NCI-H82 treated with DMSO at 0.1 percent for 48 hours (cell line): Measurements from ENCODE around the gene CNKSR2.
"Not testable (repeated sequence)": the region's sequence is repeated elsewhere in the genome, so short reads cannot be mapped to it uniquely, and the experiment has no call there.

ENCODE experiments used
- DNase-seq: peaks from one replicate; lab custom pipeline; 2025; ENCODE audit not compliant: unreplicated experiment; lab: John Stamatoyannopoulos, UW

CNKSR2 gene

DNA sequence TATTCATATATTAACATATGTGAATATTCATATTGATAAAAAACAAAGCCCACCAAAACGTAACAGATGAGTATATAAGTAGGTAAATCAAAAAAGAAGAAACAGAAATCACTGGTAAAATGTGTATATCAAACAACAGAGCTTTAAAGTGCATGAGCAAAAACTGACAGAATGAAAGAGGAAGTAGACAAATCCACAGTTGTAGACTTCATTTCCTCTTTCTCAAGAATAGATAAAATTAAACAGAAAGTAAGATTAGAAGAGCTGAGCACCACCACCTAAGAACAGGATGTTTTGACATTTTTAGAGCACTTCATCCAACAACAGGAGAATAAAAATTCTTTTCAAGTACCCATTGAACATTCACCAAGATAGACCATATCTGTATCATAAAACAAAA lies 64.6 kb downstream of the CNKSR2 start:
- no peak for DNase-seq

DNA sequence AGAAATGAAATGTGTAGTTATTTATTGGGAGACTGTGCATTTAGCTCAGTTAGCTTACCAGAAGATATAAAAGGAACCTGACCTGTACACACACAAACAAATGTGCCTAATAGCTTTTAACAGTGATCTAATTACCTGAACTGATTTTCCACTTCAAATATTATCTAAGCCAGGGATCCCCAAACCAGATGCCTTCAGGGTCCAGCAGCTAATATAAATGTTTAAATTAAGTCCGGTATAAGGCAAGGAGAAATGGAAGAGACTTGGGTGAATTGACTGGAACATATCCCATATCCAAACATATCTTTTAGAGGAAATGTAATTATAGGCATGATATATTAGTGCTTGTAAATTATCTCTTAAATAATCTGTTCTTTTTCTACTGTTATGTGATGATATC lies 66.7 kb downstream of the CNKSR2 start:
- no peak for DNase-seq

DNA sequence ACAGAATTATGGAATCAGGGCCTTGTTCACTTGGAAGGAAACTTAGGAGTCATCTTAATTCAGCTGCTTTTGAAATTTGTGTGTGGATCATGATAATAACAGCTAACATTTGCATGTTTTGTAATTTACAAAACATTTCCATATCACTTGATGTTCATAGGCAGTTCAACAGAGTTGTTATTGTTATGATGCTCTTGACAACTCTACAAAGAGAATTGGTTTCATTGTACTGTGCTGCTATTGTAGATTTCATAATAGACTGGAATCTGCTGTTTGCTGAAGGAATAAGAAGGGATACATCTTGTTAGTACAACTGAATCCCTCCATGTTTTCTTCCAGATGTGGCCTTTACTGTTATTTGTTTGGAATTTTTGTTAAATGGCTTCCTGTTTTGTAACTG lies 83.5 kb downstream of the CNKSR2 start:
- no peak for DNase-seq

- DNase-seq: no peak
Observed at GRCh38 chrX:21469071-21469470, 94.9 kb downstream of the CNKSR2 start.

DNA sequence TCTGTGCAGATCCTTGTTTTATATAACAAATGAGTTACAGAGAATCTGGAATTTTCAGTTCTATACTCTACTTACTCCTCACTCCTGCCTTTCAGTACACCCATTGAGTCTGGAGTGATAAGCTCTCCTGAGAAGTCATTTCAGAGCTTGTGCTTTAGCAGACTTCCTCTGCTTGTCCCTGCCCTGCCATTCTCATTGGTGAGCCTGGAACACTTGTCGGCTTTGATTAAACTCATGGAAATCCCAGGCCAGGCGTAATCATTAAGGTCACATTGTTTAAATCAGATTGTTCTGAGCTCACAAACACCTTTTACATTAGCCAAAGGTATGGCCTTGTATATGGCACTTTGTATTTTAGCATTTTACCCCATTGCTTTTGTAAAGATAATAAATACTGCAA lies 102.7 kb downstream of the CNKSR2 start:
- no peak for DNase-seq

GRCh38 chrX:21479695-21480270 lies 105.6 kb downstream of the CNKSR2 start:
- peak; percentile 3 for DNase-seq

GRCh38 chrX:21481761-21482160 lies 107.5 kb downstream of the CNKSR2 start:
- no peak for DNase-seq

DNA sequence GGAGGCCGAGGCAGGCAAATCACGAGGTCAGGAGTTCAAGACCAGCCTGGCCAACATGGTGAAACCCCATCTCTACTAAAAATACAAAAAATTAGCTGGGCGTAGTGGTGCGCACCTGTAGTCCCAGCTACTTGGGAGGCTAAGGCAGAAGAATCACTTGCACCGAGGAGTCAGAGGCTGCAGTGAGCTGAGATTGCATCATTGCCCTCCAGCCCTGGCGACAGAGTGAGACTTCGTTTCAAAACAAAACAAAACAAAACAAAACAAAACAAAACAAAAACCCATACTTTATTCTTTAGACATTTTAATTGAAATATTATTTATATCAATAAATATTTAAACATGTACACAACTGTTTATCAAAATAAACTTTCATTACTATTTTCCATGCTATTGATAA lies 109.8 kb downstream of the CNKSR2 start:
- not testable (repeated sequence) for DNase-seq

DNA sequence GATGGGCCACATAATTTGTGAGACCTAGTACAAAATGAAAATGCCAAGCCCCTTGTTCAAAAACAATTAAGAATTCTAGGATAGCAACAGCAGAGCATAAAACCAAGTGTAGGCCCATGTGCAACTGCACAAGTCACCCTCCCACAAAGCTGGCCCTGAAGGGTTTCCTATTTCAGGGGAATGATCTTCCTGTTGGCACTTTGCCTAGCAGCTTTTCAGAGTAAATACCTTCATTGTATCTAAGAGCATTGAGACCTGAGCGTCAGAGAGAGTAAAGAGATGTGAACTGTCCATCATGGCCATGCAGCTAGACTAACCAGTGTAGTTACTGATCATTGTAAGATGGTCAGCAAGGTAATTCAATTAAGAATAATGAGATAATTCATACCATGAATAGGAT lies 113.6 kb downstream of the CNKSR2 start:
- peak; percentile 58 for DNase-seq

DNA sequence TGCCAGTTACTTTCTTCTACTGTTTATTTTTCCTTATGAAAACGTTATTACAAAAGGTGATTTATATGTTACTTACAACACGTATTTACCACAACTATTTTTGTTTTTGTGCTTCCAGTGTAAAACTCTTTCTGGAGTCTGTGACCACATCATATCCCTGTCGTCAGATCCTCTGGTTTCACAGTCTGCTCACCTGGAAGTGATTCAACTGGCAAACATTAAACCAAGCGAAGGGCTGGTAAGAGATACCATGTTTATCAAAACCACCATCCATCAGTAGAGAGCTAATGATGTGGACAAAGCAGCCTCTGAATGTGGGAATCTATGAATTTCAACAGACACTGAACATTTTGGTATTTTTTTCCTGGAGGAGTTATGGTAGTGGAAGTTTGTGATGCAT lies 116.1 kb downstream of the CNKSR2 start:
- DNase-seq: no peak

- no peak for DNase-seq
Observed at GRCh38 chrX:21493226-21493830, 119.1 kb downstream of the CNKSR2 start.

DNA sequence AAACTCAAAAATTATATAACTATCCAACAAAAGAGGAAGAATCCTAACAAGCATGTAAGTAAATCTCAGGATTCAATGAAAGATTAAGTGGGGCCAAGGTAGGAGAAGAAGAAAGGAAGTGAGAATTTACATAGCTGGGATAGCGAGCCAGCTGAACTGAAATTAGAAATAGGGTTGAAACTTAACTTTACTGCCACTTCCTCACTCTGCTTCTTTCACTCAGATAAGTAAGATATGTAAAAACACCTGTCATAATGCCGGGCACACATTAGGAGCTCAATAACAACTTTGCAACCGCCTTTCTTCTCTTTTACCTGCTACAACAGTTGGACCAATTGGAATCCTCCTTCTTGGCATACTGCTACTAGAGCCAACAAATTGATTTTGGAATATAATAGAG lies 129.4 kb downstream of the CNKSR2 start:
- DNase-seq: no peak

GRCh38 chrX:21509912-21510311 lies 135.7 kb downstream of the CNKSR2 start:
- no peak for DNase-seq

DNA sequence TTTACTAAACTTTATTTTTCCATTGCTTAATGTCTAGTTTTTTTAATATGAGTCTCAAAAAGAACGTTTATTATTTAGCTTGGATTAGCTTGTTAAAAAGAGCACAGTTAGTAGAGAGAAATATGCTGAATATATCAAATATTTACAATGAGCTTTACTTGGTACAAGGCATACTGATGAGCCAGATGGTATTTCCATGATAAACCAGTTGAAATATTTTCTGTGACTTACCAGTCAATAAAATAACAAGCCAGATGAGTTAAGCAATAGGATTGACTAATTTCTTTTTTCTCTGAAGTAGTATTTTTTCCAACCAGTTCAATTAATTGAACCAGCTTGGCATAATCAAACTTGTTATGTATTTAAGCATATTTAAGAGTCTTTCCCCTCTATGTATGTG lies 149.8 kb downstream of the CNKSR2 start:
- DNase-seq: no peak

GRCh38 chrX:21528076-21528475 lies 153.9 kb downstream of the CNKSR2 start:
- no peak for DNase-seq

- DNase-seq: no peak
Observed at GRCh38 chrX:21529771-21530170, 155.6 kb downstream of the CNKSR2 start.

DNA sequence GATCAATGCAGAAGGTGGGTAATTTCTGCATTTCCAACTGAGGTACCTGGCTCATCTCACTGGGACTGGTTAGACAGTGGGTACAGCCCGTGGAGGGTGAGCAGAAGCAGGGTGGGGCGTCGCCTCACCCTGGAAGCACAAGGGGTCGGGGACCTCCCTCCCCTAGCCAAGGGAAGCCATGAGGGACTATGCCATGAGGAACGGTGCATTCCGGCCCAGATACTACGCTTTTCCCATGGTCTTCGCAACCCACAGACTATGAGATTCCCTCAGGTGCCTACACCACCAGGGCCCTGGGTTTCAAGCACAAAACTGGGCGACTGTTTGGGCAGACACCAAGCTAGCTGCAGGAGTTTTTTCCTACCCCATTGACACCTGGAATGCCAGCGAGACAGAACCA lies 170.4 kb downstream of the CNKSR2 start:
- not testable (repeated sequence) for DNase-seq

DNA sequence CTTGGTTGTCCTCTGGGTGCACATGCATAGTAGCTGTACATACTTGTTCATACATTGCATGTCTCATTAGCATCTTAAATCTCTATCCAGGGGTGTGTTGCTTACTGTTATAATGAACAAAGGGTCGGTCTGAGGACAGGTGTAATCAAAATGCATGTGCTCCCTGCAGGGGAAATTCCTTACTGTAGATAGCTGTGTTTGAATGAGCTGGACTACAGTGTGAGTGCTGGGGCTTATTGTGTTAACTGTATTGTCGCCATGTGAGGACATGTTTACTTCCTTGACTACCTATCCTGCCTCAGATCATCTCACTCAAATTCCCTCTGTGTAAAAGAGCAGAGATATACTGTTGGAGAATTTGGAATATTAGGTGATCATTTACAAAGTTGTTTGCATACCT lies 185.2 kb downstream of the CNKSR2 start:
- DNase-seq: no peak

- DNase-seq: no peak
Observed at GRCh38 chrX:21565025-21565424, 190.8 kb downstream of the CNKSR2 start.

- no peak for DNase-seq
Observed at GRCh38 chrX:21574793-21575192, 200.6 kb downstream of the CNKSR2 start.

GRCh38 chrX:21581479-21581878 lies 207.3 kb downstream of the CNKSR2 start:
- no peak for DNase-seq

DNA sequence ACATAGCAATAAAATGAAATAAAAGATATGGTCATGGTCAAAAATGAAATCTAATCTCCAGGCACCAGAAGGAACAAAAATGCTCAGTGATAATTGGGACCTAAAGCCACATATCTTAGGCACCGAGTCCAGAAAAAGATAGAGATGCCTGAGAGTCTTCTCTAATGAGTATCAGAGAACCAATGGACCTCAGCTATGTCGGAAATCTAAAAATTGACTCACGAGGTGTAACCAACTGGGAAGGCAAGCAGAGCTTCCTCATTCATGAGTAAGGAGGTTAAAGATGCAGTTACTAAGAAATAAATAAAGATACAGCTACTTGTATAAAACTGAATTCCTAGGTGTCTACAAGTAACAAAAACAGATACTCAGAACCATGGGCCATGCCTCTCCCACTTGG lies 211.8 kb downstream of the CNKSR2 start:
- no peak for DNase-seq
